HG03108 (cell line): Measurements from ENCODE around the gene EDC3.
"Not testable (repeated sequence)": the region's sequence is repeated elsewhere in the genome, so short reads cannot be mapped to it uniquely, and the experiment has no call there.

Experiments used
- ATAC-seq: cut with Tn5 transposase; IDR thresholded peaks from one replicate; pipeline ENCODE4 v1.9.1; 2021; ENCODE audit warnings: moderate library complexity; ENCODE audit not compliant: unreplicated experiment

The EDC3 gene

DNA sequence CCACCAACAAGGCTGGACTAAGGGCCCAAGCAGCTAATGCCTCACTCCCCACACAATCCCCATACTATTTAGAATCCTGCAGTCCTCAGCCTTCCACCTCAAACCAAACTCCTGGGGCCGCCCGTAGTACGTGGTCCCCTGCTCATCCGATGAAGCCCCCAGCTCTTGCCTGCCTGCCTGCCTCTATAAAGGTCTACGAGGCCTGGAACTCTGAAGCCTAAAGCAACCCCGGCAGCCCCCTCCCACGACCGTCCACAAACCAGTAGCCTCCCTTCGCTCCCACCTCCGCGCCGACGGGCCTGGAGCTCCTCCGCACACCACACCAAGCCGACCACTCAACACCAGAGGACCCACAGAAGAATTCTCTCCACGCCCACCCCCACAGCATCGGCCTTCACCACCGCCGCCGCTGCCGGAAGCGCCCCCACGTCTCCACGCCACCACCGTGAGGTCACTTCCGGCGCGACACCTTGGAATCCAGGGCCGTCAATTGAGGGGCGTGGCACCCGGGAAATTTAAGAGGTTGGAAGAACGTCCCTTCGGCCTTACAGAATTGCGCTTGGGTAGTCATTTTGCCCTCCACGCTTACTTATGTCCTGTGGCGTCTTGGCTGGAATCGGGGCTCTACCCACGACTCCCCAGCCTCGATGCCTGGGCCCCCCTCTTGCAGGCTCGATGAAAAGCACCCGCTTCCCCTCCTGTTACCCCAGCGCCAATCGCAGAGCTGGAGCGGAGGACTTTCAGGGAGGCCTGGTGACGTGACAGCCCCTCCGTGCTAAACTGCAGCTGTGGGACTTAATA lies at the start of gene EDC3:
TSS of gene EDC3 (minus strand) at position 428 of the 801 bp plus-strand sequence. CDS start 20,900 bp downstream, outside the sequence.
- peak; percentile 79 for ATAC-seq

GRCh38 chr15:74742422-74742821 lies 46.6 kb upstream of the EDC3 start:
- no peak for ATAC-seq

- not testable (repeated sequence) for ATAC-seq
These were observed 42.4 kb upstream of the EDC3 start for GRCh38 chr15:74738239-74738638.

DNA sequence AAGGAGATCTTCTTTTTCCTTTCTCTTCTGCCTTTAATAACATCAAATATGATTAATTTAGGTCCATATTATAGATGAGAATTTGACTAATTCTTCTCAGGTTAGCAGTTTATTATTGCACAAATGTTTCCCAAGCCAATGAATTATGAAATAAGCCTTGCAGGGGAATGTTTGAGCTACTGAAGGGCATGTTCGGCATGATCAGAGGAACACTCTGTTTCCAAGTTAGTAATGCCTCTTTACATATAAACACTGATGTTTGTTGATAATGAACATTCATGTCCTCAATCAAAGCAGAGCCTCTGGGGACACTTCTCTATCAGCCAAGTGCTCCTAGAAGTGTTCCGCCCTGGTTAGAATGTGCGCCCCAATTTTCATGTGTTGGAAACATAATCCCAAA lies 39.5 kb upstream of the EDC3 start:
- ATAC-seq: no peak

GRCh38 chr15:74733269-74733668 lies 37.4 kb upstream of the EDC3 start:
- ATAC-seq: no peak

DNA sequence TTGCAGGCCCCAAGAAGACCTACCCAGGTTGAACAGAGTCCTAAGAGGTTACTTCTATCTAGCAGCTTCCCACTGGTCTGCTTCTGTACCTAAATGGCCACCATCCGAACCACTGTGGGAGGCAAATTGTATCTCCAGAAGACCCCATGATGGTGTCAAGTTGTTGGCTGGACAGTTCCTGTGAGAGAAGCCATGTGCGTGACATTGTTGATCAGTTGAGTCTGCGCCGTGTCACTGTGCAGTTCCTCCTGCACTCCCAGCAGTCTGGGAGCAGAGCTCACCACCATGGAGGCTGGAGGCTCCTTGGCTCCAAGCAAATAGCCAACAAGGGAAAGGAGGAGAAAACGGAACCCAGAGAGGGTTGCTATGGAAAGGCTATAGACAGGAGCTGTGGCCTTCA lies 37.0 kb upstream of the EDC3 start:
- ATAC-seq: no peak

DNA sequence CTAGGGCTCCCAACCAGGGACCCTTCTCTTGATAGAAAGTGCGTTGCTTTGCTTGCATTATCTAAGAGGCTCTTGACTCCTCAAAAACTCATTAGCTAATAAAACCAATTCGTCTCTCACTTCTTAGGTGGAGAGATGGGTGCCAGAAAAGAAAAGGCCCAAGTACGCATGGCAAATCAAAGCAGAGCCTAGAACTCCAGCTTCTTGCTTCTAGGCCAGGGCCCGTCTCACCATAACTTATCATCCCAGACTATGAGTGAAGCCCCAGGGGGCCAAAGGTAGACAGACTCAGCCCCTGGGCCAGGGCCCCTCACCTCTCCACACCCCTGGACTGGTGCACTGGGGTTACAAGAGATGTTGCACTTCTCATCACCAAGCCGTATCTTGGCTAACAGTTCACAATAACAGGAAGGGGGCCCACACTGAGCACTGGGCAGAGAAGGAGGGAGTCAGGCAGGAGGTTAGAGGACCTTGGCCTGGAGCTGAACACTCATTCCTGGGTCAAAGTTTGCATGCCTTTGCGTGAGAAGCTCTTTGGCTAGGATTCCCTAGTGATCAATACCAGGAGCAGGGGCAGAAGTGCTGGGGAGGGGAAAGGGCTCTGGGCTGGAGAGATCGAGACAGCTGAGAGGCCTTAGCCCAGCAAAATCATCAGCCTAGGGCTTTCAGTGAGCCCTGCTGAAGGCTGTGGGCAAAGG lies 34.9 kb upstream of the EDC3 start:
- no peak for ATAC-seq

DNA sequence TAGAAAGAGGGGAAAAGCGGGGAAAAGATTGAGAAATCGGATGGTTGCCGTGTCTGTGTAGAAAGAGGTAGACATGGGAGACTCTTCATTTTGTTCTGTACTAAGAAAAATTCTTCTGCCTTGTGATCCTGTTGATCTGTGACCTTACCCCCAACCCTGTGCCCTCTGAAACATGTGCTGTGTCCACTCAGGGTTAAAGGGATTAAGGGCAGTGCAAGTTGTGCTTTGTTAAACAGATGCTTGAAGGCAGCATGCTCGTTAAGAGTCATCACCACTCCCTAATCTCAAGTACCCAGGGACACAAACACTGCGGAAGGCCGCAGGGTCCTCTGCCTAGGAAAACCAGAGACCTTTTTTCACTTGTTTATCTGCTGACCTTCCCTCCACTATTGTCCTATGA lies 33.5 kb upstream of the EDC3 start:
- ATAC-seq: not testable (repeated sequence)

DNA sequence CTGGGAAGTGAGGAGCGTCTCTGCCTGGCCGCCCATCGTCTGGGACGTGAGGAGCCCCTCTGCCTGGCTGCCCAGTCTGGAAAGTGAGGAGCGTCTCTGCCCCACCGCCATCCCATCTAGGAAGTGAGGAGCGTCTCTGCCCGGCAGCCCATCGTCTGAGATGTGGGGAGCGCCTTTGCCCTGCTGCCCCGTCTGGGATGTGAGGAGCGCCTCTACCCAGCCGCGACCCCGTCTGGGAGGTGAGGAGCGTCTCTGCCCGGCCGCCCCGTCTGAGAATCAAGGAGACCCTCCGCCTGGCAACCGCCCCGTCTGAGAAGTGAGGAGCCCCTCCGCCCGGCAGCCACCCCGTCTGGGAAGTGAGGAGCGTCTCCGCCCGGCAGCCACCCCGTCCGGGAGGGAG lies 32.9 kb upstream of the EDC3 start:
- not testable (repeated sequence) for ATAC-seq

GRCh38 chr15:74727727-74728126 lies 31.9 kb upstream of the EDC3 start:
- no peak for ATAC-seq

DNA sequence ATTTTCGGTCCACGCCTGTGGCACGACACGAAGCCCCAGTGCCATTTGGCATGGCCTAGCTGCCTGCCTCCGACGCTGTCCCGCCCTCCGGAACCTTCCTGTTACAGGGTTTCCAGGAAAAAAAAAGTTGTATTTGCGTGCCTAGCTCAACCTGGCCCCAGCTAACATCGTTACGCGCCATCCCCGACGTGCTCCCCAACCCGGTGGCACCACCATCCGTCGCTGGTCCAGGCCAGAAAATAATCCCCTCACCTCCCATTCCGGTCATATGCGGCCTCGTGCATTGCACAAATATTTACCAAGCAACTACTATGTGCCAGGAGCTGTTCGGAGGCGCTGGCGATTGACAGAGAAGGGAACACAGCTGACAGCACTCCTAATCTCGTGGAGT lies 30.9 kb upstream of the EDC3 start:
- ATAC-seq: no peak

GRCh38 chr15:74725845-74726773 lies 30.3 kb upstream of the EDC3 start:
- no peak for ATAC-seq

DNA sequence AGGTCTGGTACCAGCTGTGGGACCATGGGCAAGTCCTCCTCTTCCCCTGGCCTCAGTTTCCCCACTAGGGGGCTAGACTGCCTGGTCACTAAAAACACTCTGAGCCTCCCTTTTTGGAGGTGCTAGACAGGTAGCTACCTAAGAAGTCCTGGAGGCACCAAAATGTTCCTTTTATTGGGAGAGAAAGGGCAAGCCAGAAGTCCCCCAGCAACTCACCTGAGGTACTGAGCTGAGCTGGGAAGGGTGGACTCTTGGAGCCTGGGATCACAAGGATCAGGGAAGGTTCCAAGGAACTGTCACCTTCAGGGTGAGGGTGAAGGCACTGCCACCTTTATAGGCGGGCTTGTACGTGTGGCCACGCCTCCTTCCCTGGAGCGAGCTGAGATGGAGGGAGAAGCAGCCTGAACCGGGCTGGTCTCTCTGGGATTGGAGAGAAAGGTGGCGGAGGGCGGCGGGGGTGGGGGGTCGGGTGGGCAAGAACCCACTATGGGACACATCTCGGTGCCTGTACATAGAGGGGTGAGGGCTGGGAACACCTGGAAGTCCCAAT lies 29.5 kb upstream of the EDC3 start, which contains the start of gene CYP1A1:
TSS of gene CYP1A1 (minus strand) at position 304 of the 550 bp plus-strand sequence. CDS start 2,431 bp downstream, outside the sequence.
- no peak for ATAC-seq

GRCh38 chr15:74724570-74725224 lies 28.9 kb upstream of the EDC3 start:
- no peak for ATAC-seq

DNA sequence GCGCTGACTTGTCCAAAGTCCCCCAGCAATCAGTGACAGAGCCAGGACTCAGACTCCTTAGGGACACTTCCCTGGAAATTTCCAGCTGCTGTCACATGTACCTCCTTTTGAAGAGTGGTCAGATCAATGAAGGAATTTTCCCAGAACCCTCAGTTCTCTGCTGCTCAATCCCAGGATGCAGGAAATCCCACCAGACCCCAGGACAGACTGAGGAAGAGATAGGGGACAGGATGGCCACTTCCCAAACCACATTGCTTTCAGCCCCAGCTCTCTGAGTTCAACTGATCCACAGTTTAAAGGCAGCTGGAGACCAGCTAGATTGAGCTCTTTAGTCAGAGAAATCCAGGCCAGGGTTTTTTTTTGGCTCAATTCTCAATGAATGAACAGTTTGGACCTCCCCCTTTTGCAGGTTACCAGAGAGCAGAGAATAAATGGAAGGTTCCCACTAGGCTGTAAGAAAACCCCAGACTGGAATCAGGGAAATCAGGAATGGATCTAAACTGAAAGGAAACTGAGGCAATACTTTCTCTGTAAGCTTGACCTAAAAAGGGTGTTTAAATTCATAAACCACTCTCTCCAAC lies 28.0 kb upstream of the EDC3 start:
- no peak for ATAC-seq

GRCh38 chr15:74723187-74723586 lies 27.4 kb upstream of the EDC3 start:
- ATAC-seq: no peak

DNA sequence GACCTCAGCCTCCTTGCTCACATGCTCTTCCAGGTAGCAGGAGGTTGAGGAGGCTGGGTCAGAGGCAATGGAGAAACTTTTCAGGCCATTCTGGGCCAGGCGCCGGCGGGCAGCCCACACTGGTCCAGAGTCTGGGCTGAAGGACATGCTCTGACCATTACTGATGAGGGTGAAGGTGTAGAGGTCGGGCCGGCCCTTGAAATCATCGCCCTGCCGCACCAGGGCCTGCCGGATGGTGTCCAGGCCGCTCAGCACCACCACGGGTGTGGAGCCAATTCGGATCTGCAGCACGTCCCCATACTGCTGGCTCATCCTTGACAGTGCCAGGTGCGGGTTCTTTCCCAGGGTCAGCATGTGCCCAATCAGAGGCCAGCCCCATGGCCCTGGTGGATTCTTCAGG lies 26.8 kb upstream of the EDC3 start:
- no peak for ATAC-seq

- no peak for ATAC-seq
These were observed 20.8 kb upstream of the EDC3 start for GRCh38 chr15:74716651-74717050.

- ATAC-seq: no peak
These were observed 16.5 kb upstream of the EDC3 start for GRCh38 chr15:74712311-74712710.
